H1 (cell line): ENCODE results near the gene TNS3. TPM values are rescaled to one million over a fixed set of nuclear protein-coding genes. Genes with fewer than 3 reads are reported as not detected.

ENCODE experiments used
- ATF3 ChIP-seq: IDR thresholded peaks from 2 replicates; pipeline ENCODE4 v1.6.1; 2011; ENCODE audit warnings: low read depth, mild to moderate bottlenecking, low read length; ENCODE audit not compliant: insufficient read depth
- RBBP5 ChIP-seq: IDR thresholded peaks from 2 replicates; pipeline ENCODE4 v1.7.1; 2012; ENCODE audit warnings: low read depth, mild to moderate bottlenecking, inconsistent platforms, low read length, moderate library complexity, borderline replicate concordance
- SIRT6 ChIP-seq: IDR thresholded peaks from one replicate; pipeline ENCODE4 v1.7.1; 2012; ENCODE audit warnings: low read length, inconsistent platforms
- TAF7 ChIP-seq: optimal IDR thresholded peaks from 2 replicates; pipeline ENCODE3; 2011; ENCODE audit warnings: low read depth, mild to moderate bottlenecking, inconsistent platforms, low read length, moderate library complexity, borderline replicate concordance
- polyA plus RNA-seq, 7 experiments: library from polyadenylated mRNA; depleted of rRNA in 3 of 7; stranded (reverse) in 5 of 7; unstranded in 2 of 7; fragments of >200 nt in 5 of 7; fragments of 200-250 nt in 2 of 7; gene quantifications; 1 replicate in 5 of 7; 2 replicates in 1 of 7; 4 replicates in 1 of 7; pipeline versions ENCODE4 v1.2.1 to v1.2.3, GENCODE V29; 2011 to 2013; ENCODE audit warnings: missing spikeins in 2 of 7, mixed read lengths in 2 of 7
- total RNA-seq: library from RNA; stranded (reverse); fragmentation: NEBNext Ultra II Directional; extraction: Animal tissue kit (Norgen Biotek cat#: 25700); gene quantifications from 2 replicates; pipeline ENCODE4 v1.2.1, GENCODE V29; 2021

The TNS3 gene
- total and polyA plus RNA-seq, 2 of the 8 experiments (the other 6 are each of a cell fraction or from before 2014, with no cell fraction given): 11.9 to 24.2 TPM

- no peak for TF ChIP-seq TAF7
- no peak for TF ChIP-seq SIRT6
- TF ChIP-seq ATF3: no peak
- no peak for TF ChIP-seq RBBP5
Measured at GRCh38 chr7:47546171-47546570, 35.7 kb downstream of the TNS3 start (continued).
